NCI-H2029 (cell line): ENCODE measurements around the gene ADD3.

Experiments used
- DNase-seq: peaks from one replicate; lab custom pipeline; 2025; lab: John Stamatoyannopoulos, UW

Gene ADD3

DNA sequence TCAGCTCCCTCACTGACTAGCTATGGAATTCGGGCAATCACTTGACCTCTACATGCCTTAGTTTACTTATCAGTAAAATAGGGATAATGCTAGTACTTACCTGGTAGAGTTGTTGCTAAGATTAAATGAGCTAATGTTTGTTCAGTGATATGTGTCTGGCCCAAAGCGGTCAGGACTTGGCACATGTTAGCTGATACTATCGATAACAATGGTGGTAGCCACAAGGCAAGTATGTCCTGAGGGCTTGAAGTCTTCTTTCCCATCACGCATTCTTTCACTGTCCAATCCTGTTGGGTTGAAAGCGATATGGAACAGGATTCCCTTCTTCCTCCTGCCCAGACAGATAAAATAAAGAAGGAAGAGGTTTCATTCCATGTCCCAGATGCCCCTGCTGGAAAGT, 174.1 kb downstream of the ADD3 start:
- DNase-seq: no peak

DNA sequence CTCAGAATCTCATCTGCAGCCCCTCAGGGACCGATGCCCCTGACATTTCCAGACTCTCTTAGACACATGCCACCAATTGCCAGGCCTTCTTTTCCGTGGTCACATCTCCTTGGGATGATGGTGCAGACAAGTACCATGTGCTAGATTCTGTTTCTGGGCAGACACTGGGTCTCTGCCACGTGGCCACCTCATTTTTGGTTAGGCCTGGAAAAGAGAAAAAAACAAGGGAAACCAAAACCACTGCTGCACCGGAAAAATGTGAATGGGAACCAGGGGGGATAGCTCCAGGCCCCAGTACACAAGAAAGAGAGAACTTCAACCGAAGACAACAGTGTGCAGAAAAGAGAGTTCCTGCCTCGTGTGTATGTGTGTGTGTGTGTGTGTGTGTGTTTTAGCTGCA, 176.6 kb downstream of the ADD3 start:
- no peak for DNase-seq
